ENCODE data around the gene NT5C3A.

GRCh38 chr7:33062782-33063443 lies 337 bp upstream of the NT5C3A start:
- TF ChIP-seq CTCF (IDR thresholded peaks at IDR 0.05) (no peak), POLR2A (IDR thresholded peaks at IDR 0.05) (peak; percentile 40), EP300 (IDR thresholded peaks at IDR 0.05) (no peak)
